DMS53 treated with DMSO at 0.1 percent for 48 hours (cell line): ENCODE measurements around the gene ANXA1.

ENCODE experiments used
- DNase-seq: peaks from one replicate; lab custom pipeline; 2025; ENCODE audit not compliant: unreplicated experiment; lab: John Stamatoyannopoulos, UW

The ANXA1 gene, protein sequence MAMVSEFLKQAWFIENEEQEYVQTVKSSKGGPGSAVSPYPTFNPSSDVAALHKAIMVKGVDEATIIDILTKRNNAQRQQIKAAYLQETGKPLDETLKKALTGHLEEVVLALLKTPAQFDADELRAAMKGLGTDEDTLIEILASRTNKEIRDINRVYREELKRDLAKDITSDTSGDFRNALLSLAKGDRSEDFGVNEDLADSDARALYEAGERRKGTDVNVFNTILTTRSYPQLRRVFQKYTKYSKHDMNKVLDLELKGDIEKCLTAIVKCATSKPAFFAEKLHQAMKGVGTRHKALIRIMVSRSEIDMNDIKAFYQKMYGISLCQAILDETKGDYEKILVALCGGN

DNA sequence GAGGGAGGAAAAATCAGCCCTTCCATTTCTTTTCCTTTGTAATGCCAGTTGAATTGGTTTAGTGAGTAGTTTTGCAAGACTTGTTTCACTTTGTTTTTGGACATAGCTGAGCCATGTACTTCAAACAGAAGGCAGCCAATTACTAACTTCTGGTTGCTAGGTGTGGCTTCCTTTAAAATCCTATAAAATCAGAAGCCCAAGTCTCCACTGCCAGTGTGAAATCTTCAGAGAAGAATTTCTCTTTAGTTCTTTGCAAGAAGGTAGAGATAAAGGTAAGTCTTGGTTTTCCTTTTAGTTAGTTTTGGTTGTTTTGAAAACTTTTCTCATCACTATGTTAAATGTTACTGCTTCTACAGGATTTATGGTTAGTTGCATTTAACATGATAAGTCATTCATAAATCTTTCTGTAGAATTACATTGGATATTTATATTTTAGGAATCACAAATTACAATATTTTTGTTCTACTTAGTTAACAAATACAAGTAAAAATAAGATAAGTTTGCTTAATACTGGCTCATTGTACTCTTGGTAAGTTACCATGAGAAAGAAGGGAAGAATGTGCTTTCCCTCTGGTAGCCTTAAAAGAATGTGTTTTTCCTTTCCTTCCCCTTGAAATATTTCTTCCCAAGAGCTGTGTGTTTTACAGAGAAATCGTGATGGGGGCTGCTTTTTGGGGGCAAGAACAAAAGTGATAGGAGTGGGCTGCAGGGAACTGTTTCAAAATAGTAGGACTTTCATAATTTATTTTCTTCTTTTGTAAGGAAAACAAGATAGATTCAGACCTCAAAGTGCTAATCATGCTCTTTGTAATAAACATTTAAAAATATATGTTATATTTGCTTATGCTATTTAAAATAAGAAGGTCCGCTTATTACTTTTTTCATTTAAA is at the start of gene ANXA1:
Gene ANXA1, plus strand, starts transcription at position 213 of the 890 bp plus-strand sequence. CDS start 6,671 bp downstream, outside the sequence.
- no peak for DNase-seq

DNA sequence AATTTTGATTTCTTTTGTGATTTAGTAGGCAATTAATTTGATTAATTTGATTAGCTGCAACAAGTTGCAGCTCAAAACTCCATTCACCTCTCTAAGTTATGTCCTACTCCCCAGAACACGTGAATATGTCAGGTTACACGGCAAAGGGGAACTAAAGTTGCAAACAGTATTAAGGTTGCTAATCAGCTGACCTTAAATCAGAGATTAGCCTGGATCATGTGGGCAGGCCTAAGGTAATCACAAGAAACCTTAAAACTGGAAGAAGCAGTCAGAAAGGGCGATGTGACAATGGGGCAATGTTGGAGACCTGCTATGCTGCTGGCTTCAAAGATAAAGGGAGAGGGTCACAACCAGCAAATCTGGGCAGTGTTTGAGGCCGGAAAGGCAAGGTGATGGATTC is 47.3 kb upstream of the ANXA1 start:
- no peak for DNase-seq

DNA sequence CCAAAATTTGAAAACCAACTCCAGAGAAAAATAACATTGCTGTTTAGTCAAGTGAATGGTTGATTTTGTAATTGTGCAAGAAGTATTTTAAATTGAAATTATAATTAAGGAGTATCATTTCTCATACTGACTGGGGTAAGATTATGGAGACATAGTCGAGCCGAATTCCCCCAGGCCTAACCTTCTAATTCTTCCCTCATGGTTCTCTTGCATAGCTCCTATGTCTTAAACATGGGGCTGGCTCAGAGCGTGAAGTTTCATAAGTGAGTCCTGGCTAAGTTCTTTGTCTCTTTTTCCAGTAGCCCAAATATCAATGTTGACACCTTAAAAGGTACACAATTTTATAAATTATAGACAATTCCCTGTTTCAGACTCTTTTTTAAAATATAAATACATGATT is 46.7 kb upstream of the ANXA1 start:
- DNase-seq = no peak

DNA sequence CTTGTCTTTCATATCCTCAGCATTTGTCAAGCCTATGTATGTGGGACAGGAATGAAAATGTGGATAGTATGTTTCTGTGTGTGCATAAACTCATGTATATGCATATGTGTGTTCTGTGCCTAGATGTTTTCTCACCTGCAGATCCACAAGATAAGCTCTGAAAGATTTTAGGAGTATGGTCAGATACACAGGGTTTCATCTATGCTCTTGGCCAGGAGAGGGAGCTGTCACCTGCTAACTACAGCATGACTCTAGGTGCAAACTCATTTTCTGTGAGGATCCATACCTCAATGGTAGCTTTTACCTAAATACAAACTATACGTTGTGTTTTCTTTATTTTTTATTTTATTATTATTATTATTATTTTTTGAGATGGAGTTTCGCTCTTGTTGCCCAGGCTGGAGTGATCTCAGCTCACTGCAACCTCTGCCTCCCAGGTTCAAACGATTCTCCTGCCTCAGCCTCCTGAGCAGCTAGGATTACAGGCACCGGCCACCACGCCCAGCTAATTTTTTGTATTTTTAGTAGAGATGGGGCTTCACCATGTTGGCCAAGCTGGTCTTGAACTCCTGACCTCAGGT is 44.1 kb upstream of the ANXA1 start:
- peak; percentile 29 for DNase-seq

DNA sequence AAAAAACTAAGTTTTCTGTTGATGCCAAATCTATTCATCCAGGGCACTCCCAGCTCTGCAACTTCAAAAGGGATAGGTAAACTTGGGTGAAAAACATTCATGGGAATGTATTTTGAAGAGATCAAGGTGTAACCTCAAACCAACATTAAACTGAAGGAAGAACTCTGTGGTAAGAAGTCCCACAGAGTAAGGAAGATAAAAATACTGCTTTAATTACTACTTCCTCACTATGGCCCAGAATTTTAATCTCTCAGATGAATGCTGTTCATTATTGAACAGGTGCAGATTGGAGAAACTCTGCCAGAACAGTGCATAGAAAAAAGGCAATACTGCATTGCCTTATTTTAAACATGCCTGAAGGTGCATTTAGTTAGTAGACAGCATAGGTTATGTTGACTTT is 37.6 kb upstream of the ANXA1 start:
- no peak for DNase-seq

DNA sequence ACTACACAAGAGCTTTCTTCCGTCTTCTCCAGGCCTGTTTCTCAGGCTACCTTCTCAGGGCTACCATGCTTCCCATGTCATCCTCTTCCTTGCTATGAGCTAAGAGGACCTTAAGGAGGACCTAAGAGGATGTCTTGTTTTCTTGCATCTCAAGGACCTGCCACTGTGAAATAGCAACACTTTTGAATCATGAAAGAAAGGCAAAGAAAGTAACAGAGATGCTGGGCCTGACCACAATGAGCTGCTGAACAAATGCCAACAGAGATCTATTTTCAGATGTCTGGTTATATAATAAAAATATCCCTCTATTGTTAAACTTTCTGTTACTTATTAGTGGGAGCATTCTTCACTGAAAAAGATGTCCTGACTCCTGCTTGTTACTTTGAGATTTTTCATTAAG is 36.7 kb upstream of the ANXA1 start:
- DNase-seq = no peak

DNA sequence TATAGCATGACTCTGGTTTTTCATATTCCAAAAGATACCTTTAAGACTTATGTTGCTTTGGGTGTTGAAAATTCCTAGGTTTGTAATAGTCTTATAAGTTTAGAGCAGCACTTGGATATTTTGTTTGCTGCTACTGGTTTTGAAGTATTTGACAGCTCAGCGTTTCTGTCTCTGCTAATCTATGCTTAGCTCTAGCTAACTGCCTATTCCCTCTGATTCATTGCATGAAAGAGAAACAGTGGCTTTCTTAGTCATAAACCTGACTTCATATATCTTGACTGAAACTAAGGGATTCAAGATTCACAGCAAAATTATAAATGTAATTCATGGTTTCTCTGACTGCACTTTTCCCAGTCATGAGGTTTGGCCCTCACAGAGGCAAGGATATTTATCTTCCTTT is 35.6 kb upstream of the ANXA1 start:
- DNase-seq = no peak

DNA sequence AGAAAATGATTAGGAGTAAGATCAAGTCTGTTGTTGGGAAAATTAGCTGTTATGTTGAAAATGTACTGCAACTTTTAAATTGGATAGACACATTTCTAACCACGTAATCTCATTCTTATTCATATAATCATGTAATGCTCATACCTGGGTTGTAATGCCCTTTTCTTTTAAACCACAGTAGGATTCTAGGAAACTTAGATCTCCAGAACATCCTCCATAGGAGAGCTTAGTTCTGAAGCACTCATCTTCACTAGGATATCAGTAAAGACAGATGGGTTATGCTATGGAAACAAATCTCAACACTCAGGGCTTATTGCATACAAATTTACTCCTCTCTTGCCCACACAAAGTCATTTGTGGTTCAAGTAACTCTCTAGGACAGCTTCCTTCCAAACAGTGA is 34.8 kb upstream of the ANXA1 start:
- DNase-seq = no peak

DNA sequence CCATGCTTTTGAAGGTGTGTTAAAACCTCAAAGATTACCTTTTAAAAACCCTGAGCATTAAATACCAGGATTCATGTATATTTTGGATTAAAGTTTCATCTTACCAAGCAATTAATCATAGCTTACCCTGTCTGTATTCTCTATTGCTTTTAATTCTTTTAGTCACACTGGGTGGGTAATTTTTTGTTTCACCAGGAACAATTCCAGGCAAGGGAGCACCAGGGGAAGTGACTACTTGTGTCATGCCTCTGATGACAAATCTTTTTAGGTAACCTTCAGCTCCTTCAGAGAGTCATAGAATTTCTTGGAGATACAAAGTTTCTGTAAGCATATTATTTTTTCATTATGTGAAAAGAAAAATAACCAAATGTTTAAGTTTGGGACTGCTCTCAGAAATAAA is 33.4 kb upstream of the ANXA1 start:
- no peak for DNase-seq

DNA sequence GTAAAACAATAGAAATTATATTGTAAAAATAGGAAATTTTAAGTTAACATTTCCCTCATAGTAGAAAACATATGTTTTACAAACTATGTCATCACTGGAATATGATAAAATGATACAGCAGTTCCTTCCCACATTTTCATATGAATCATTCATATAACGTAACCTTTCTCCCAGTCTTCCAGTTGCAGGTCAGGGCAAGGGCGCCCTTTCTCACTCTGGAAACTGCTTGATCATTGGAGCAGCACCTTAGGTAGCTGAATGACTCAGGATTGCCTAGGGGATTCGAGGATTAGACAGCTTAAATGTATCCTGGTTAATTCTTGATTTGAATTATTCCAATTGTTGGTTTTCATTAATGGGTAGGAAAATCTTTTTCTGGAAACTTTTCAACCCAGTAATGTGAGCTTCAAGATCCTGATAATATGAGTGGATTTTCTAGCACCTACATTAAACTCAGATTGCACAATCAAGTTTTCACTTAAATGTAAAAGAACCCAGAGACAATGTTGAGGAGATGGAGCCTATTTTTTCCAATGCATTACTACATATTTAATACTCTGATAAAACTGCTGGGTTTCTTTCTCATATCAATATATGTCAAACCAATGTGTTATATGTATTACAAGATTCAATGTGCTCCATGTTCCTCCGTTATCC is 32.6 kb upstream of the ANXA1 start:
- DNase-seq = no peak

DNA sequence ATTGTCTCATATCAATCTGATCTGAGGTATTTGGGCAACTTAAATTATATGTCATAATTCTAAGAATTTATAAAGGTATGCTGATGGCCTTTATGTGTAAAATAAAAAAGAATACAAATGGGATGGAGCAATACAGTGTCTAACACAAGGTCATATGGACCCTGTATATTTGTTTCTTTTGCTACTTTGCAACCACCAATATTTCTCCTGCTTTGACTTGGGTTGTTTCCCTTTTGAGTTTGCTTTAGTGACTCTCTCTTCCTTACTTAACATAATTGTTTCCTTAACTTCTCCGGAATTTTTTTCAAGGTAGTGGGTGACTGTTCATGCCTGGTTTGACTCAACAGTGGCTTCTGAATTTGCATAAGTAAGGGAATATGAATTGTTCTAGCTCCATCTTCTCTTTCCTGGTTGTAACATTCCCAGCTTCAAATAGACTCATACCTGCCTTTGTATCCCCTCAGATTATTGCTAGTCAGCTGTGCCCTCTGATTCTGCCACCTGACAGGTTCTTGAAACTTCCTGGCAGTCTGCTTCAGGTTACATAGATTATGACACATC is 30.2 kb upstream of the ANXA1 start:
- no peak for DNase-seq

DNA sequence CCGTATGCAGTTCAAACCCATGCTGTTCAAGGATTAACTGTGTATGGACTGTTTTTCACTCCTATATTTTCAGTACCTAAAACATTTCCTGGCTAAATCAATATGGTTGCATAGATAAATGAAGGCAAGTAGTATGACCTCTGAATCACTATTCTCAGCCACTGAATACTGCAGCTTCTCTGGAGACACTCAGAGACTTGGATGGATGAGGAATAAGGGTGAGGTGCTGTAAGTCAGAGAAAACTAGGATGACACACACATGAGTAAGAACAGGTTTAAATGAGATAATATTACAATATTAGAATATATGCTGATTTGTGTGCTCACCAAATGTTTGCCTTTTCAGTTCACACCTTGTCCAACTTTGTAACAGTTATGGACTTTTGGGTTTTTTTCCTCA is 26.0 kb upstream of the ANXA1 start:
- no peak for DNase-seq

DNA sequence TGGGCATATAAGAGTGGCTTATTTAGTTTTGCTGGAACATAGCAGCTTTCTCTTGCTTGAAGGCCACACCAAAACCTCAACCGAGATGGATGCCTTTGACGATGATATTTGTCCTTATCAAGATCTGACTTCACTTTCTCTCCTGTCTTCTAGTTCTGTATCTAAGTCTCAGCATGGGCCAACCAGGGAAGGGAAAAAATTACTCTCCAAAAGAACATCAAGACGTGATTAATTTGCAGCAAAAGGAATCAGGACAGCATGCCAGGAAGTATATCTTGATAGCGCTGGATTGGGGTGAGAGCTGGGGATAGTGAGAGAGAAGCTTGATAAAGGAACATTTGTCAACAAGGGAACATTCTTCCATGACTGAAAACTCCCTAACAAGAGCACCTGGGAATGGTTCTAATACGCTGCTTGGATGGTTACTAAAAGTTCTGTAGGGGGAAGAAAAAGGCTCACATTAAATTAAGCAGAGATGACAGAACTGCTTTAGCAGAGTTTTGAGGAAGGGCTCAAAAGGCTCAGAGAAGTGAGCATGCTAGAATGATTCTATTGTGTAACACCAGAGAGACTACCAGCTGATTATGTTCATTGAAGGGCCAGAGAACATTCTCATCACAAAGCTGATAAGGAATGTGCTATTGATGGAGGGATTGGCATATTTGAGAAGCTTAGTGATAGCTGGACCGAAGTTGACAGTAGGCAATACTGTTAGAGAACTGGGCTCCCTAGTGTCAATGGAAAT is 21.6 kb upstream of the ANXA1 start:
- DNase-seq = no peak

DNA sequence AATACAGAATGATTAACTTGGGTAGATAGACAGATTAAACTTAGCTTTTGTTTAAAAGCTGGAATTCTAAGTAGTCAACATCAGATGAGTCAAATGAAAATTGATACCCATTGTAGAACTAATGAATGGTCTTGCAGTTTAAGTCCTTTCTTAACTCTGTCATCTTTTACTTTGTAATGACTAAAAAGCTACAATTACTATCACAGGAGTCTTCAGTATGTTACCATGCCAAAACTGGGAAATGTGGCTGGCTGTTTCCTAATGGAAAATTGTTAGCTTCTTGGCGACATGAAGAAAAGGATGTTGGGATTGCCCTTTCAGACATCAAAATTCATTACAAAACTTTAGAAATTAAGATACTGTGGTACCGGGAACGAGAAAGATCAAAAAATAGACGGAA is 20.2 kb upstream of the ANXA1 start:
- no peak for DNase-seq

DNA sequence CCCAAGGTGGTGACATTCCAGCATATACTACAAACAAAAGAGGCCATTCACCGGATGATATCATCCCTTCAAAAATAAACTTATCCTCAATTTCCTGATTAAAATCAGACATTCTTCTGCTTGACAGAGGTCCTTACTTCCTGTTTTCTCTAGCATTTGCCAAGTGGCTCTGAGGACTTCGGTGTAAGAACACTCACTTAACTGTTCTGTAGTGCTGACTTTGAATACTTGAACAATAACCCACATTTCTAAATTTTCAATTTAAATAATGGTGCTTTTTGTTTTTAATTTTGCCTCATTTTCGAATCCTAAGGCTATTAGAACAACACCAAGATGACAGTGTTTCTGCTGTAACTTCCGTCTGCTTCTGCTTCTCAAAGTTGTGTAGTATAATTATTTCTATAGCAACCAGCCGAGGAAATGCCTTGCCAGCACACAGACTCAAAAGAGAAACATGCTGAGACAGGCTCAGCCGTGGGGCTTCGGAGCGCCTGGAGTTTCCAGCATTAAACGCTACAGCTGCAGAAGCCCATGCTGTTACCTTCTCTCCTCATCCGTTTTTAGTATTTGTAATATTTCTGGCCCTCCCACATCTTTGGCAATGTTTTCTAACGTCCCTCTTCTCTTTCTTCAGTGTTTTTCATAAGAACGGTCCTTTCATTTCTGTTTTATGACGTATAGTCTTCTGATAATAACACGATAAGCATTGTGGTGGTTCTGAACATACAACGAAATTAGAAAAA is 19.5 kb upstream of the ANXA1 start:
- peak; percentile 45 for DNase-seq

DNA sequence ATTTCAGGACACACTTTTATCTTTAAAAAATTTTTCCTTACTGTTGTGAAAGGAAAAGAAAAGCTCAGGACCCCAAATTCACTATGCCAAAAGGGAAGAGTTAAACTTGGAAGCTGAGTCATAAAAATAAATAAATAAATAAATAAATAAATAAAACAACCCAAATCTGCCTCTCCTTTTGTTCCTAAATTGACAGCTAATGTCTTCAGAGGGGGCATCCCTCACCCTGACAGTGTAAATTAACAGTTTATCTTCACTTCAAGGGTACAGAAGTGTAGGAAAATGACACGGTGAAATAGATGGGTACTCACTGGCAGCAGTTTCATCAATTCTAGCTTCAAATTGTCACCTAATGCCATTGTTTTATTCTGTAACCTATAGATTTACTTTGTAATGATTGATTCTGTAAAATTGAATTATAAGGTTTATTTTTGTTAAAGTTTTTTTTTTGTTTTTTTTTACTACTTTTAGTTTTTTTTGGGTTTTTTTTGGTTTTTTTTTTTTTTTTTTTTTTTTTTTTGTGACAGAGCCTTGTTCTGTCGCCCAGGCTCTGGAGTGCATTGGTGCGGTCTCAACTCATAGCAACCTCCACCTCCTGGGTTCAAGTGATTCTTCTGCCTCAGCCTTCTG is 18.5 kb upstream of the ANXA1 start:
- DNase-seq = no peak

DNA sequence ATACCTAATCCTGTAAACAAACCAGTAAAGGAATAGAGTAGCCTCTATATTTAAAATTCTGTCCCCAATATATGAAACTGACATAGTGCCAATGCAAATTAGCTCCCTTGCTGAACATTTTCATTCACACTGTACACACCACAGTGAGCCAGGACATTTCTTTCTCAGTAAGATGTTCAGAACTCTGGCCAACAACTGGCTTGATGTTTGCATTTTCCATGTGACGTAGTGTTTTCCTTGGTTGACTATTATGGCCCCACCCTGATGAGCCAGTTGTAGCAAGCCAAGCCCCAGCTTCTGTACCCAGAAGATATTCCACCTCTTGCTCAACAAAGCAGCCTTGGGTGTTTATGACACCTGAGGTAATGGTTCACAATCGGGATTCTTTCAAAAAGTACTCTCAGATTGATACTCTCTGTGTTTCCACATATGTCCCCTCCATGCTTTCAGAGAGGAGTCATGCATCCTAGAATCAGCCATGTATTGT is 17.7 kb upstream of the ANXA1 start:
- DNase-seq = no peak

DNA sequence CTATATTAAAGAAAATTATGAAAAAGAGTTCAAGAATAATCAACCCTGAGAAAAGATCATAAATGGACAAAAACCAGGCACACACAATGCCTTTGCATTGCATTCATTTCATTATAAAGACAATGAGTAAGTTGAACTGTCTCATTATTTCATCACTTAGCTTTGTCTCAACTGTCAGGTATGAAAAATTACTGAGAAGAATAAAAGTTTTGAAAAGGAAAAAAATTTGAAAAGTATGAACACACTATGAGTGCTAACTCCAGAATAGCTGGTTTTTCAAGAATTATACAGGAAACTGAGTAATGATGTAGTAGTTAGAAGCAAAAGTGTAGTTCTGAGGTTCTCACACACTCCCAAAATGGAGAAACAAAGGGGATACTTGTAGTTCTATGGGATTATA is 16.3 kb upstream of the ANXA1 start:
- DNase-seq = no peak

DNA sequence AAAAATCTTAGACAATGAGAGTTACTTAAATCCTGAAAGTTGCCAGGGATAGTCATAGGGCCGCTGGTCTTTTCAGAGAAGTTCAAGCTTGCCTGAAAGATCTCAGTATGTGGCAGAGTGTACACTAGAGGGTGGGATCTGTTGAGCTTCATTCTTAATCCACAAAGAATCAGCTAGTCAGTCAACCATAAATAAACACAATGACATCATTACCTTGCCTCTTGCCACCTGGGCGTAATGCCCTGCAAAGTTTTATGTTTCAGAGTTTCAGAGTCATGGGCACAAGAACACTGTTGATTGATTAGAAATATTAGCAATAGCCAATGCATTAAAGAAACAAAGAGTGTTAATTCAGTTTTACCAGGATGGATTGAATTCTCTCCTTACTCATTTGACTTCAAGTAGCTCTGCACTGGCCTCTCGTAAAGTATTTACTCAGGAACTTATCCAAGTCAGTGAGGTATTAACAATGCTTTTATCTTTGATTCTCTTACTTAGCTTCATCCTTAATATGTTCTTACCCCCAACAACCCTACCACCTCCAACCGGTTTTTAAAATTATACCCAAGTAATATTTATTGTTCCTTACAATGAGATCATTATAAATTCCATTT is 14.3 kb upstream of the ANXA1 start:
- DNase-seq = peak; percentile 53
